ENCODE measurements around the gene ZFHX3.
A peak's percentile ranks its signal among the peaks of the same experiment; 100 is the strongest.

Gene ZFHX3

GRCh38 chr16:73040136-73040535, 7.8 kb downstream of the ZFHX3 start:
- peak overlapping the region; percentile 99 for H3K27ac ChIP-seq
- H3K4me1 ChIP-seq: peaks cover 0 to 99% (median 81%) of the 10 kb centered on the region in 4 donors
- intact Hi-C loops (cut with DNase I; ENCODE audit: low total_unique reads): loop anchor here (10.0 kb wide), 1 partner anchor 55 kb away; no protein-coding TSS in a partner anchor
- H3K4me3 ChIP-seq: no peak overlapping the region
- H3K27me3 ChIP-seq: no peaks in the 10 kb centered on the region
- H3K9me3 ChIP-seq: no peaks in the 10 kb centered on the region
- H3K36me3 ChIP-seq: no peaks in the 10 kb centered on the region
- no peak for TF ChIP-seq CTCF (IDR thresholded peaks at IDR 0.05)
- DNase-seq: peak; percentile 16 to 40

GRCh38 chr16:73037845-73038570, 9.9 kb downstream of the ZFHX3 start:
- H3K9me3 ChIP-seq: no peaks in the 10 kb centered on the region
- H3K27me3 ChIP-seq: no peaks in the 10 kb centered on the region
- peak overlapping the region; percentile 77 to 99 for H3K27ac ChIP-seq
- no peak overlapping the region for H3K4me3 ChIP-seq
- H3K36me3 ChIP-seq: no peaks in the 10 kb centered on the region
- peak; percentile 14 to 63 for DNase-seq
- H3K4me1 ChIP-seq: peaks cover 0 to 99% (median 78%) of the 10 kb centered on the region in 4 donors
- intact Hi-C loops (cut with DNase I; ENCODE audit: low total_unique reads): no loop called here
- TF ChIP-seq CTCF (IDR thresholded peaks at IDR 0.05): no peak

- TF ChIP-seq CTCF (IDR thresholded peaks at IDR 0.05): no peak
- Histone ChIP-seq H3K9me3 (no peaks in the 10 kb centered on the region), H3K36me3 (no peaks in the 10 kb centered on the region), H3K27ac (peak overlapping the region; percentile 77 to 99), H3K27me3 (no peaks in the 10 kb centered on the region), H3K4me3 (no peak overlapping the region), H3K4me1 (peaks cover 6 to 99% (median 76%) of the 10 kb centered on the region in 4 donors)
- DNase-seq: peak; percentile 20 to 62
- intact Hi-C loops (cut with DNase I; ENCODE audit: low total_unique reads): no loop called here
Measured at GRCh38 chr16:73037331-73037745, 10.6 kb downstream of the ZFHX3 start.

GRCh38 chr16:73036074-73036826, 11.7 kb downstream of the ZFHX3 start:
- Histone ChIP-seq H3K4me3 (peak overlapping the region; percentile 5 to 27), H3K36me3 (no peaks in the 10 kb centered on the region), H3K27ac (peak overlapping the region; percentile 77 to 99), H3K4me1 (peaks cover 6 to 99% (median 73%) of the 10 kb centered on the region in 4 donors), H3K27me3 (no peaks in the 10 kb centered on the region), H3K9me3 (no peaks in the 10 kb centered on the region)
- intact Hi-C loops (cut with DNase I; ENCODE audit: low total_unique reads): no loop called here
- DNase-seq: no peak
- no peak for TF ChIP-seq CTCF (IDR thresholded peaks at IDR 0.05)

- H3K27ac ChIP-seq: peak overlapping the region; percentile 77 to 99
- intact Hi-C loops (cut with DNase I; ENCODE audit: low total_unique reads): no loop called here
- H3K27me3 ChIP-seq: no peaks in the 10 kb centered on the region
- H3K9me3 ChIP-seq: no peaks in the 10 kb centered on the region
- peaks cover 6 to 99% (median 67%) of the 10 kb centered on the region in 4 donors for H3K4me1 ChIP-seq
- no peak for TF ChIP-seq CTCF (IDR thresholded peaks at IDR 0.05)
- no peaks in the 10 kb centered on the region for H3K36me3 ChIP-seq
- no peak for DNase-seq
- H3K4me3 ChIP-seq: peak overlapping the region in 1 of 2 donors; percentile 17
Measured at GRCh38 chr16:73034374-73034773, 13.6 kb downstream of the ZFHX3 start.
